SH-SY5Y (cell line): ENCODE results near the gene NANOS2.

Experiments
- GATA2 ChIP-seq: IDR thresholded peaks from 2 replicates; pipeline ENCODE4 v1.6.1; 2011; ENCODE audit warnings: mild to moderate bottlenecking, low read depth, low read length
- GATA3 ChIP-seq: IDR thresholded peaks from 2 replicates; pipeline ENCODE4 v1.6.1; 2011; ENCODE audit warnings: low read depth, mild to moderate bottlenecking, low read length, moderate library complexity

DNA sequence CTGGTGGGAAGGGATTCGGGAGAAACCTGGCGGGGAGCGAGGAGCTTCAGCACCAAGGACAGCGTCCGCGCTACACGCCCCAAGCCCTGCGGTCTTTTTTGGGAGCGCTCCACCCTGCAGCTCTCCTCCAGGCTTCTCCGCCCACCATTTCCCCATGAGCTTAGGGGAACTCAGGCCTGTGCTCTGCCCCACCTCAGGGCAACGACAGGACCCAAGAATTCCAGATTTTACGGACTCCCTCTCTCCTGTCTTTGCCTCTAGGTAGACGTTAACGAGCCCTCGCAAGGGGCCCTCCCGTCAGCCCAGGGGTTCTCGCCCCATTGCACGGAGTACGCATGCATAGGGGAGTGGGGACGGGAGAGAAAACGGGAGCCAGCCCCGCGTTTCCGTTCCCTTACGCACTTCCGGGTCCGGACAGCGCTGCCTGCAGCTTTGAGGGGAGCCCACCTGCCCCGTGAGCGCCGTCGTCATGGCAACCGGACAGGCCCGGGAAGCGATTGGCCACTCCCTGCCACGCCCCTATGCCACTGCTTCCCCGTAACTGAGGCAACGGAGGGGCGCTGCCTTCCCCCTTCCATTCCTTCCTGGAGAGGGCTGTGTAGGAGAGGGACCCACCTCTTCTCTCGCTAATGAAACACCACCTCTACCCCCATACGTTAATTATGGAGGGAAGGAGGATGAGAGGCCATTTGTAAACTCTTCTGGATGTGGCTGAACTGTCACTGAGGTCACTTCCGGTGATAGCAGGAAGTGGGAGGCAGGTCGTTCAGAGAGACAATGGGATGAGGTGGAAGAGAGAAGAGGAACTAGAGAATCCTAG, 38.3 kb upstream of the NANOS2 start:
- TF ChIP-seq GATA2 (no peak), GATA3 (no peak)
